HCT116 (cell line): ENCODE data around the gene PIP4P1.

Experiments
- ATF3 ChIP-seq: IDR thresholded peaks from 2 replicates; pipeline ENCODE4 v1.6.1; 2012
- EGR1 ChIP-seq: IDR thresholded peaks from 2 replicates; pipeline ENCODE4 v1.6.1; 2012; ENCODE audit warnings: low read depth
- POLR2A ChIP-seq: IDR thresholded peaks from 2 replicates; pipeline ENCODE4 v1.7.0; 2011; ENCODE audit warnings: borderline replicate concordance; ENCODE audit not compliant: insufficient read depth, insufficient read length; ENCODE audit errors: extremely low read depth
- REST ChIP-seq: IDR thresholded peaks from 2 replicates; pipeline ENCODE4 v1.6.1; 2012; ENCODE audit warnings: low read depth
- YY1 ChIP-seq: IDR thresholded peaks from 2 replicates; pipeline ENCODE4 v1.6.1; 2011; ENCODE audit warnings: low read length, low read depth, moderate library complexity, mild to moderate bottlenecking; ENCODE audit not compliant: insufficient replicate concordance; ENCODE audit errors: extremely low read depth
- ZFX ChIP-seq: fragments of 450-650 bp; IDR thresholded peaks from 2 replicates; pipeline ENCODE4 v1.6.1; 2017
- TF ChIP-seq, protein P1 (sequence below), 3 experiments: fragments of 200-600 bp in 1 of 3; sonication (generic) in 1 of 3; IDR thresholded peaks in 2 of 3; conservative IDR thresholded peaks in 1 of 3; 2 replicates each; pipeline ENCODE4 v1.5.1; 2012 to 2017; ENCODE audit warnings: low read depth in 2 of 3, low read length in 2 of 3, antibody characterized with exemption in 1 of 3, borderline replicate concordance in 1 of 3, control low read depth in 1 of 3, mild to moderate bottlenecking in 1 of 3, mixed read lengths in 1 of 3, mixed run types in 1 of 3, moderate library complexity in 1 of 3; ENCODE audit not compliant: insufficient read depth in 1 of 3

- TF ChIP-seq, protein P1, sequence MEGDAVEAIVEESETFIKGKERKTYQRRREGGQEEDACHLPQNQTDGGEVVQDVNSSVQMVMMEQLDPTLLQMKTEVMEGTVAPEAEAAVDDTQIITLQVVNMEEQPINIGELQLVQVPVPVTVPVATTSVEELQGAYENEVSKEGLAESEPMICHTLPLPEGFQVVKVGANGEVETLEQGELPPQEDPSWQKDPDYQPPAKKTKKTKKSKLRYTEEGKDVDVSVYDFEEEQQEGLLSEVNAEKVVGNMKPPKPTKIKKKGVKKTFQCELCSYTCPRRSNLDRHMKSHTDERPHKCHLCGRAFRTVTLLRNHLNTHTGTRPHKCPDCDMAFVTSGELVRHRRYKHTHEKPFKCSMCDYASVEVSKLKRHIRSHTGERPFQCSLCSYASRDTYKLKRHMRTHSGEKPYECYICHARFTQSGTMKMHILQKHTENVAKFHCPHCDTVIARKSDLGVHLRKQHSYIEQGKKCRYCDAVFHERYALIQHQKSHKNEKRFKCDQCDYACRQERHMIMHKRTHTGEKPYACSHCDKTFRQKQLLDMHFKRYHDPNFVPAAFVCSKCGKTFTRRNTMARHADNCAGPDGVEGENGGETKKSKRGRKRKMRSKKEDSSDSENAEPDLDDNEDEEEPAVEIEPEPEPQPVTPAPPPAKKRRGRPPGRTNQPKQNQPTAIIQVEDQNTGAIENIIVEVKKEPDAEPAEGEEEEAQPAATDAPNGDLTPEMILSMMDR (IDR thresholded peaks at IDR 0.05 in 2 of 3, conservative IDR thresholded peaks at IDR 0.05 in 1 of 3; ENCODE audit: borderline replicate concordance in 1 of 3, insufficient read depth in 1 of 3, low read depth in 2 of 3, low read length in 2 of 3), result no peak
- TF ChIP-seq ZFX, result no peak
- TF ChIP-seq POLR2A, result no peak
- TF ChIP-seq ATF3, result no peak
- no peak for TF ChIP-seq YY1
- no peak for TF ChIP-seq EGR1
- TF ChIP-seq REST, result no peak
These were observed 22.6 kb downstream of the PIP4P1 start for GRCh38 chr14:20438664-20439063.
